Suprapubic skin (tissue), 4 donors: ENCODE data around the gene HNRNPF. TPM values are rescaled to one million over a fixed set of nuclear protein-coding genes. Genes with fewer than 3 reads are reported as not detected.

ENCODE experiments used
- DNase-seq, 2 donors: peaks; one replicate each; pipeline ENCODE4 v3.0.0-alpha.2; 2019; ENCODE audit warnings: low spot score in 2 of 2
- H3K27ac ChIP-seq: fragments of 200-600 bp; sonication (generic); one replicate; pipeline ENCODE4 v1.5.1; 2019
- H3K27me3 ChIP-seq: fragments of 200-600 bp; sonication (generic); one replicate; pipeline ENCODE4 v1.5.1; 2019
- H3K36me3 ChIP-seq: fragments of 200-600 bp; sonication (generic); one replicate; pipeline ENCODE4 v1.5.1; 2019
- H3K4me1 ChIP-seq: fragments of 200-600 bp; sonication (generic); one replicate; pipeline ENCODE4 v1.5.1; 2019
- H3K4me3 ChIP-seq: fragments of 200-600 bp; sonication (generic); one replicate; pipeline ENCODE4 v1.5.1; 2019; ENCODE audit warnings: mild to moderate bottlenecking
- H3K9me3 ChIP-seq: fragments of 200-600 bp; sonication (generic); one replicate; pipeline ENCODE4 v1.5.1; 2019
- CTCF ChIP-seq, 2 donors: fragments of 200-600 bp in 1 of 2; fragments of 450-650 bp in 1 of 2; sonication (generic) in 1 of 2; IDR thresholded peaks; one replicate each; pipeline ENCODE4 v1.5.1; 2016 to 2019; ENCODE audit warnings: antibody characterized with exemption in 2 of 2, mild to moderate bottlenecking in 1 of 2, moderate library complexity in 1 of 2
- EP300 ChIP-seq: sonication (generic); formaldehyde crosslinking; IDR thresholded peaks from one replicate; pipeline ENCODE4 v1.6.1; 2017; ENCODE audit warnings: antibody characterized with exemption
- POLR2A ChIP-seq, 2 donors: fragments of 450-650 bp; IDR thresholded peaks; one replicate each; pipeline ENCODE4 v1.6.1; 2017; ENCODE audit warnings: antibody characterized with exemption in 2 of 2, mild to moderate bottlenecking in 2 of 2, moderate library complexity in 2 of 2
- POLR2AphosphoS5 ChIP-seq, 3 donors: sonication (generic); formaldehyde crosslinking; IDR thresholded peaks; one replicate each; pipeline ENCODE4 v1.6.1; 2017; ENCODE audit warnings: antibody characterized with exemption in 3 of 3
- WGBS: methylation state at CpG from one replicate; pipeline ENCODE4 v1.1.5; 2018; 5-methylcytosine and 5-hydroxymethylcytosine counted together
- total RNA-seq, 4 donors: library from RNA; depleted of rRNA; stranded (reverse); fragments of >200 nt; gene quantifications; one replicate each; pipeline ENCODE4 v1.1.0, GENCODE V29; 2016

HNRNPF gene
- total RNA-seq, 4 donors from 2014 or later, result 180 to 248 (median 217) TPM

DNA sequence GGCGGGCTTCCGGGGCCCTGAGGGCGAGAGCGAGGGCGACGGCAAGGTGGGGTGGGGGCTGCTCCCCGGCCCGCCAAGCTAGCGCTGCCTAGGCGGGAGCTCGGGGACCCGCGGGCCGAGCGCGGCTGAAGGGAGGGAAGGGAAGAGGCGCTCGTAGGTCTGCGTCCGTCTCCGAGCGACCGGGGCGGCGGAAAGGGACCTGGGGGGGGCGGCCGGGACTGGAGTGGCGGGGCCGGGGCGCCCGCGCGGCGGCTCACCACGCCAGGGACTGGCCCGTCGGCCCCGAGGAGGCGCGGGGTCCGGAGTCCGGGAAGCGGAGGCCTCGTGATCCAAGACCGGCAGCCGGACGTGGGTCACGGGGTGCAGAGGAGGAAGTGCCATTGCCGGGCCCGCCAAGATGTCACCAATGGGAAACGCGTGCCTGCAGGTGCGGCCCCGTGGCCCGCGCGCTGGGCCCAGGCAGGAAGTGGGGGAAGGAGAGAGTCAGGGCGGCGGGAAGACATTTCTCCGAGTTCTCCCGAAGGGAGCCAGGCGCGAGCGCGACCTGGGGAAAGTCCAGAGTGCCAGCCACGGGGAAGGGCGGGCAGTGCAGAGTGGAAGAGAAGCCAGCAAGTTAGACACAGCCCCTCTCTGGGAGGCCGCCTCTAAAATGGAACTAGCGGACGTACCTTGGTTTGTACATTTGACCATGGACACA, 11.9 kb downstream of the HNRNPF start:
- peaks cover 35% of the 10 kb centered on the region for H3K36me3 ChIP-seq
- peak overlapping the region; percentile 61 for H3K4me3 ChIP-seq
- H3K27me3 ChIP-seq, result no peaks in the 10 kb centered on the region
- no peaks in the 10 kb centered on the region for H3K9me3 ChIP-seq
- TF ChIP-seq CTCF (IDR thresholded peaks at IDR 0.05) (no peak), POLR2AphosphoS5 (IDR thresholded peaks at IDR 0.05) (peak; percentile 36 to 90 (median 83)), EP300 (no peak), POLR2A (IDR thresholded peaks at IDR 0.05) (peak in 1 of 2 donors; percentile 86)
- DNase-seq, result peak; percentile 96
- peak overlapping the region; percentile 97 for H3K27ac ChIP-seq
- H3K4me1 ChIP-seq, result peaks cover 80% of the 10 kb centered on the region
- WGBS, result 0% methylated on average over 27 of the region's 70 CpGs

DNA sequence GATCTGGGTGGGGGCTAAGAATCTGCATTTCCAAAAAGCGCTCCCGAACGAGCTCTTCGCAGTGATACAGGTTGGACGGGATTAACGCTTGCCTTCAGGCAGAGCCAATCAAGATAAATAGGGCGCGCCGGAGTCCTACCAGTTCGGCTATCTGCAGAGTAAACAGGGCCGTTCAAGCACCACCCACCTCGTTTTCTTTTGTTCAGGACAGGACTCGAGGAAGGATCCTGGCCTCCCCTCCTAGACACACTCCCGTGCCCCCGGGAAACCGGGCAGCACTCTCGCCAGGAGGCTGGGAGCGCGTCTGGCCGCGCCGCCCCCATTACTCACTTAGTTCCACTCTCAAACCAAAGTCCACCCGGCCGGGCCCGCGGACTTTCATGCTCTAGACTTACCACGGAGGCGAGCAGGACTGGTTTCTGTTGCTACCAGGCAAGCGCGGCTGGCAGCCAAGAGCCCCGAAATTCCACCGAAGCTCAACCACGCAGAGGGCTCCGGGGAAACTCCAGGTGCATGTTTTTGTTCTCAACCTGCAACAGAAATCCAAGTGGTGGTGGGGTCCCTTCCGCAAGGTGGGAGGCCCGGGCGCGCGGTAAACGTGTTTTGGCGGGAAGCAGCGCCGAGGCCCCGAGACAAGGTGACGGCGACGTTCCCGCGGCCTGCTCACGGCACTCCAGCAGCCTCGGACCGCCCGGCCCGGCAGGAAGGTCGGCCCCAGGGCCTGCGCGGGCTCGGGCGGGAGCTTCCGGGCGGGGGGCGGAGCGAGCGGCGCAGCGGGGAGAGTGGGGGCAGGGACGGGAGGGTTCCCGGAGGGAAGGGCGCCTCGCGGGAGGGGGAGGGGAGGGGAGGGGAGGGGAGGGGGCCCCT, 12.7 kb downstream of the HNRNPF start:
- H3K27ac ChIP-seq, result peak overlapping the region; percentile 97
- peak overlapping the region; percentile 61 for H3K4me3 ChIP-seq
- WGBS, result 2% methylated on average over 31 of the region's 71 CpGs
- TF ChIP-seq EP300 (no peak), POLR2AphosphoS5 (IDR thresholded peaks at IDR 0.05) (peak in 1 of 3 donors; percentile 18), POLR2A (IDR thresholded peaks at IDR 0.05) (no peak), CTCF (IDR thresholded peaks at IDR 0.05) (no peak)
- peaks cover 43% of the 10 kb centered on the region for H3K36me3 ChIP-seq
- no peaks in the 10 kb centered on the region for H3K9me3 ChIP-seq
- peaks cover 78% of the 10 kb centered on the region for H3K4me1 ChIP-seq
- H3K27me3 ChIP-seq, result no peaks in the 10 kb centered on the region
- peak; percentile 86 to 87 for DNase-seq

DNA sequence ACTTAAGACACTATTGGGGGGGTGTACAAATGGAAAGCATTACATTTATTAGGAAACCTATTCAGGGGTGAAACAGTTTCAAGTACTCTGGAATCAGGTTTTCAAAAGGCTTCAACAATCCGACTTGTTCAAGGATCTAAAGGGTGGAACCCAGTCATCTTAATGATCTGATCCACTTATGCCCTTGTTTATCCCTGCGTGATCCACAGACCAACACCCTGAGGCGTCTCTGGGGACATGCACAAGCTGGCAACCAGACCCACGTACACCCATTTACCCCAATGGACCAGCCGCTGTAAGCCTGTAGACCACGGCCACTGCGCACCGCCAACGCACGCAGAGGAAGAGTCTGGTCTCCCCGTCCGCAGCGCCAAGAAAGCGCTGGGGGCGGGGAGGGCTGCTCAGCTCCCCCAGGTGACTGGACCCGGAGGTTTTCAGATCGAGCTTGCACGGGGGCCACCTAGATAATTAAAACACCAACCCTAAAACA, 13.4 kb downstream of the HNRNPF start:
- H3K9me3 ChIP-seq, result no peaks in the 10 kb centered on the region
- TF ChIP-seq EP300, result no peak
- no peak for TF ChIP-seq POLR2AphosphoS5 (IDR thresholded peaks at IDR 0.05)
- TF ChIP-seq CTCF (IDR thresholded peaks at IDR 0.05), result no peak
- H3K4me3 ChIP-seq, result peak overlapping the region; percentile 61
- WGBS, result 13% methylated on average over 7 of the region's 18 CpGs
- DNase-seq, result peak in 1 of 2 donors; percentile 77
- H3K27me3 ChIP-seq, result no peaks in the 10 kb centered on the region
- peaks cover 79% of the 10 kb centered on the region for H3K4me1 ChIP-seq
- peak overlapping the region; percentile 97 for H3K27ac ChIP-seq
- H3K36me3 ChIP-seq, result peaks cover 50% of the 10 kb centered on the region

- WGBS, result 75% methylated on average over 6 of the region's 6 CpGs
- H3K27me3 ChIP-seq, result no peaks in the 10 kb centered on the region
- no peak for TF ChIP-seq POLR2A (IDR thresholded peaks at IDR 0.05)
- TF ChIP-seq EP300, result no peak
- TF ChIP-seq POLR2AphosphoS5 (IDR thresholded peaks at IDR 0.05), result no peak
- no peak for TF ChIP-seq CTCF (IDR thresholded peaks at IDR 0.05)
- no peaks in the 10 kb centered on the region for H3K9me3 ChIP-seq
- peak in 1 of 2 donors; percentile 61 for DNase-seq
- peak overlapping the region; percentile 61 for H3K4me3 ChIP-seq
- peak overlapping the region; percentile 97 for H3K27ac ChIP-seq
- peaks cover 80% of the 10 kb centered on the region for H3K4me1 ChIP-seq
- H3K36me3 ChIP-seq, result peaks cover 55% of the 10 kb centered on the region
These were observed 14.1 kb downstream of the HNRNPF start for GRCh38 chr10:43394868-43395267.
